Stimulated activated CD4-positive, alpha-beta T cell treated with anti-CD3 and anti-CD28 coated beads, Interleukin-12 subunit alpha, Interleukin-12 subunit beta, amount 100 ng/mL, for 48 hours (primary cell): ENCODE measurements around the gene RPL32.
"Not testable (repeated sequence)": the region's sequence is repeated elsewhere in the genome, so short reads cannot be mapped to it uniquely, and the experiment has no call there.

ENCODE experiments used
- DNase-seq, 3 donors: peaks; one replicate each; pipeline ENCODE4 v3.0.0-alpha.2; 2020; ENCODE audit warnings: low read depth in 2 of 3, low spot score in 1 of 3

RPL32 gene

DNA sequence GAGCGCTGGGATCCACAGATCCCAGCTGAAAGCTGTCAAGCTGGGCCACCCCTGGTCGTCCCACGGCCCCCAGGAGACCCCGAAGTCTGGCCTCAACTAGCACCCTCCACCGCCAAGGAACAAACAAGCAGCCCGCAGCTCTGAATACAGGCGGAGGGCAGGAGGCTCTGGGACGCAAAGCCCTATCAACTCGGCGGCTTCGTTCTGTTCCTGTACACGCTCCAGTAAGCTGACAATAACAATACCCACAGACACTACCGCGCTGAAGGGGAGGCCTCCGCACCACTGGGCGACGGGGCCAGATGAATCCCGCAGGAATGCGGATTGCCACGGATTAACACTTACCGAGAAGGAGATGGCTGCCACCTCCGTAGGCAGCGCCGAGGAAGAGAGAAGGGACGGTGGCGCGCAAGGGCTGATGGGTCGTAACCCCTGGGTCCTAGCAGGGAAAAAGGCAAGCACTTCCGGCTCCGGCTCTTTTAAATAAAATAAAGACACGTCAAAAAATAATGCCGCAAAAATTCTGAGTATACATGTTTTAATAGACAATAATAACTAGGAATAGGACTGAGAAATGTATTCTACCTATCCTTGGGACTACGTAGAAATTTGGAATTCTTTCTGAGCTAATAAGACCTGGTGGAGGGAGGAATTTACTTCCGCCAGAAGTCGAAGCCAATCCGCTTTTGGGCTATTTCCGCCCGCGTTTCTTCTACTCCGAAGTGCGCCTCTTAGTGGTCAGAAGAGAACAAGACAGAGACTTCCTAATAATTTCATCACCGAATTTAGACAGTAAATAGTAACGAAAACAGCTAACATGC lies at the start of gene RPL32:
RPL32 (minus strand) TSS at position 417 of the 821 bp plus-strand sequence. CDS start 1,328 bp downstream, outside the sequence.
- DNase-seq: peak; percentile 74 to 78 (median 77)

GRCh38 chr3:12890610-12891390 lies 49.4 kb upstream of the RPL32 start:
- DNase-seq: no peak

DNA sequence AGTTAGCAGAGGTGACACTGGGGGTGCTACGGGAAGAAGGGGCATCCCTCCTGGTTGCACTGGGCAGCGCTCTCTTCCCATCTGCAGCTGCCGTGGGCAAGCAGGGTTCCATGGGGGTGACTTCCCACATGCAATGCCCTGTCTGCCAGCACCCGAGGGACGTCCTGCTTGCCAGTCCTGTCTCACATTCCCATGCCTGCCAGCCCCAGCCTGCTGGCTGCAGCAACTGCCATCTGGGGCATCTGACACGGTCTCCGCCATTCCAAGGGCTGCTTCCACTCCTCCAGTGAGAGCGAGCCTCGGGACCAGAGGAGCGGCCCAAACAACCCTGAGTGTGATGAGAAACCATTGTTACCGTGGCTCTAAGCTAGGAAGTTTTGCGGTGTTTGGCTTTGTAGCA lies 45.4 kb upstream of the RPL32 start:
- no peak for DNase-seq

DNA sequence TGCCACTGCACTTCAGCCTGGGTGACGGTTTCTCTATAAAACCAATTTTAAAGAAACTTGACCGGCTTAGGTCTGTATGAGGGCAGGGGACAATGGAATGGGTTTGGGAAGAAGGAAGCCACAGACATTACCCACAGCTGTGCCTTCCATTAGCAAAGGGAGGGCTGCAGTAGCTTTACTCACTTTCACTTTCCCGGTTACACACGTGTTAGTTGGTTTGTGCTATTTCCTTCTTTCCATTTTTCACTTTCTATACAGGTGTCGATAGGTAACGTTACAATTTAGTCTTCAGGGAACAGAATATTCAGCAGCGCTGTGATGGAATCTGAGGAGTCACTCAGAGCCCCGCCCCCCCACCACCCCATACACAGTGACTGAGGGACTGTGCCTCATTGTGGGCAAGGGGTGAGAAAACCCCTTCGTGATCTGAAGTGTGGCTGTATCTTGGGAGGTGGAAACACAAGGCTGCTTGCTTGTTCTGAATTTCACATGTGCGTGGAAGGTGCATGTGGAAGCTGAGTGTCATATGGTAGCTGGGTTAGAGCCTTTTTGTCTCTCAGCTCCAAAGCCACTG lies 44.8 kb upstream of the RPL32 start:
- DNase-seq: no peak

- DNase-seq: no peak
Measured at GRCh38 chr3:12885583-12885930, 44.2 kb upstream of the RPL32 start.

DNA sequence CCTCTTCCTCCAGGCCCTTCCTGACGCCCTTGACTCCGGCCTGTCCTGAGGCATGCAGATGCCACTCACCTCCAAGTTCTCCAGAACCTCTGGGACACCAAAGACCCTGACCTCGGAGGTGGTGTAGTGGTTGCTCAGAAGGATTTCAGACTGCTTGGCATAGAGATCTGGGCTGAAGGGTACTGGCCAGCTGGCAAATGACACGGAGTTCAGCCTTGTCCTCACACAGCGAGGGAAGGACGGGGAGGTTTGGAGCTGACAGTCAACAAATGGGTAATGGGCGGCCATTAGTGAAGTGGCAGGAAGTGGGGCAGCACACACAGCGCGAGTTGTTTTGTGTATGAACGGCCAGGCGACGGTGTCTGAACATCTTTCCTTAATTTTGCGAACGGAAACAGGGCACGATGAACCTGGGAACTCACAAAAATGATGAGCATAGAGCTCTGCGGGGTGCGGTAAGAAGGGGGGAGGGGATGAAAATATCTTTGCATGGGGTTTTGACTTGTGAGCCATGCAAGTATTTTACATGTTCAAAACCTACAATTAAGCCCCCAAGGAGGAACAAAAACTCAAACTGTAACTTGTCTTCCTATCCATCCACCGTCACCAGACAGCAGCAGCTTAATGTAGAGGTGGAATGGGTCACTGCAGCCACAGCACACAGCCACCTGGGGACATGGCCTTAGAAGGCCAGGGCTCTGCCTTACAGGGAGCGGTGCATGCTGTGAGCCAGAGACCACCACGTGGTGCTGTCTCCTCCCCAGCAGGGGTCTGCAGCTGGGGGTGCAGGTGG lies 43.6 kb upstream of the RPL32 start:
- DNase-seq: no peak

DNA sequence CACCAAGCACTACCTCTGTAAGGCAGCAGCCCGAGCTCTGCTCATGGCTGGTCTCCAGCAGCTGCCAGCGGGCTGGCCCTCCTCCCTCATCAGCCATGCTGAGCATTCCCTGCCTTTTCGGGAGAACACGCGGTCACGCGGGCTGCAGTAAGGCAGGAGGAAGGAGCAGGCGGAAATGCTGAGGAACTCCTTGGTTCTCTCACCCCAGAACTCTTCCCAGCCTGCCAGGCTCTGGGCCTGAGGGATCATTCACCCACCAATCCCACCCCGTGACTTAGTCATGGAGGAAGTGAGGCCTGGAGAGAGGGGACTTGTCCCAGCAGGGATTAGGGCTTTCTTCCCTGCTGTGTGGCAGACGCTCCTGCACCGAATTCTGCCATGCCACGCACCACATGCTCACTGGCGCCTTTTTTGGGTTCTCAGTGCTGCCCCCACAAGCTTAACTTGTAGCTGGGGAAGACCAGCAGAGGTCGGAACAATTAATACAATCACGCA lies 42.9 kb upstream of the RPL32 start:
- no peak for DNase-seq

- no peak for DNase-seq
Measured at GRCh38 chr3:12882336-12883310, 41.3 kb upstream of the RPL32 start.

GRCh38 chr3:12881858-12882257 lies 40.5 kb upstream of the RPL32 start:
- DNase-seq: not testable (repeated sequence)

GRCh38 chr3:12879191-12879815 lies 37.9 kb upstream of the RPL32 start:
- DNase-seq: no peak

GRCh38 chr3:12878758-12879157 lies 37.4 kb upstream of the RPL32 start:
- not testable (repeated sequence) for DNase-seq

- DNase-seq: no peak
Measured at GRCh38 chr3:12878141-12878574, 36.8 kb upstream of the RPL32 start.

DNA sequence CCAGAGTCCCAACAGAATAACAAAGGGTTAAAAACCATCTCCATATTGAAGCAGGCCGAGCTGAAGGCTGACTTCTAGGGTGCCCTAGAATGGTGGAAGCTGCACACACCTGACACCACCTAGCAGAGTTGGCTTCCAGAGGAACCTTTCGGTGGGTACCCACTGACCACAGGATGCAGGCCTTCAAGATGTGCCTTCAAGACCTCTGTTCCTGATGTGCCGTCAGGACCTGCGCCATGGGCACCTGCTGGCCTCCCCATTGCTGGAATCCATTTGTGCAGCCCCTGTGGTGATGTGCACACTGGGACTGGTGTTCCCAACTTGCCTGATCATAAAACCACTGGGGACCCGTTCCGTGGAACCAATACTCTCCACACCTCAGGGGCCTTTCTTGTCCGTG lies 35.7 kb upstream of the RPL32 start:
- DNase-seq: no peak

DNA sequence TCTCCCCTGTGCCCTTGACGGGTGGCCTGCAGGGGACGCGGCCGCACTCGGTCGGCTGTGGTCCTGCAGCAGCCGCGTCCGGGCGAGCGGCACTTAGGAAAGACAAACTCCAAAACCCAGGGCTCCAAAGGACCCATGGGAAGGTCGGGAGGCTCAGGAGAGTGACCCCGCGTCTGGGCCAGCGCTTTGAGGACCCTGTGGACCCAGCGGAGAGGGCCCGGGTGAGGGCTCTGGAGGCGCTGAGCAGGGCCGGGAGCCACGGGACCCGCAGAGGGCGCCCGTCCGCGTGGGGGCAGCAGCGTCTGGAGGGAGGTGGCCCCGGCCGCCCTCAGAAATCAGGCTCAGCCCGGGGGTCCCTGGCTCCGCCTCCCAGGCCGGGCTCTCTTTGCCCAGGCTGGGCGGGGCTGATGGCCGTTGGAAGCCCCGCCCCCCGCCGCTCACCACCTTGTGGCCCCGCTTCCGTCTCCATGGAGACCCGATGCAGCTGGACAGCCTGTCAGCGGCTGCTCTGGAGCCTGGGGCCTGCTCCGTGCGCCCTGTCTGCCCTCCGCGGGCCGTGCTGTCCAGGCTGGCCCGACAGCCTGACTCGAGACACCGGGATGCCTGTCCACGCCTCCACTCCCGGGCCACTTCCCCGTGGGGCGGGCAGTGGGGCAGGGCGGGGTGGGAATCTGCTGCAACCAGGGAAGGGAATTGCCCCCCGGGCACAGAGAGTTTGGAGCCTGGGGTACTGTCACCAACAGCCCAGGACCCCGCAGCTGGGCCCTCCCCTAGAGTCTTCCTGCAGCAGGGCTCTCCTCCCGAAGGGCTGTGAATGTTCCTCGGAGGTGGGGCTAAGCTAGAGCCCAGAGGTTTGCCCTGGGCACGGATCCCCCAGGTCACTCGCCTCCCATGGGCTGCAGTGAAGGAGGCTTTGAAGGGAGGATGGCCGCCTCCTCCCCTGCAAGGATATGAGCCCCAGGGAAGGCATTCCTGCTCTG lies 34.8 kb upstream of the RPL32 start:
- DNase-seq: no peak

DNA sequence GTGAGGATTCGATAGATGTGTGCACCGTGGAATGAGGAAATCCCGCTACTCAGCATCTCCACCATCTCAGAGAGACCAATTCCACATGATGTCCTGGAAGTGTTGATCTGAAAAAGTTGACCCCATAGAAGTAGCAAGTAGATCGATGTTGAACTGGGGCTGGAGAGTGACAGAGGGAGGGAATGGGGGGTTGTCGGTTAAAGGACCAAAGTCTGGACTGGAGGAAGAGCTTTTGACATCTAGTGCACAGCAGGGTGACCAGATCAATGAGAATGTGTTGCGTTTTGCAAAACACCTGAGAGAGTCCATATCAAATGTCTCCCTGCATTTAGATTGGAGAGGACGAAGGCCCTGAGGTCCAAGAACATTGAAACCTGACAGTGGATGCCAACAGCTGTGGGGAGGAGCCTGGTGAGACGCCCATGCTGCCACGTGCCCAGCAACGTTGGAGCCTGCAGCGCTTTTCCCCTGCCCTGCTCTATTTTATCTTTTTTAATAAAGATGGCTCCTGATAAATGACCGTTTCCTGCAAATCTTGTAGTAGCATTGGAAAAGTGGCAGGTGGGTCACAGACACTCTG lies 30.1 kb upstream of the RPL32 start:
- DNase-seq: no peak

DNA sequence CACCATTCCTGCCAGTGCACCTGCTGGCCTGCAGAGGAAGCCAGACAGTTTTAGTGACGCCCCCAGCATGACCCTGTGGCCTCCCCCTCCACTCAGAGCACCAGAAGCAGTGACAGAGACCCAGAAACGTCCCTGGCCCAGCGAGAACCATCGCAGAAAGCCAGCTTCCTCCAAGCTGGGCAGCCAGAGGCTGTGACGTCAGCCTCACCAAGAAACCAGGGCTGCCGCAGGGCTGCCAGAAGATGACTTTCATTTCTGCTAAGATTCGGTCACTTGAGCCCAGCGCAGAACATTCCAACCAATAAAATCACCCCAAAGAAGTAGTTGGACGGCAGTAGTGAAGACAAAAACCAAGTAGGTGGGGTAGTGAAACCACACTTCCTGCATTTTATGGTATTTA lies 29.6 kb upstream of the RPL32 start:
- no peak for DNase-seq

- DNase-seq: peak in 2 of 3 donors; percentile 20 to 34
Measured at GRCh38 chr3:12869035-12869621, 27.8 kb upstream of the RPL32 start.
